ENCODE results near the gene PLXNA4. TPM values are rescaled to one million over a fixed set of nuclear protein-coding genes. Genes with fewer than 3 reads are reported as not detected.

The PLXNA4 gene
- total RNA-seq, 1 experiment from 2014 or later = not detected

GRCh38 chr7:132568962-132569361, 7.3 kb downstream of the PLXNA4 start:
- RAD21 ChIA-PET (ENCODE audit: low non-redundant PET in 1 of 2, low total read pairs in 2 of 2, uncharacterized antibody in 2 of 2, unreplicated experiment in 2 of 2) = no interaction called here
- POLR2A ChIA-PET = no interaction called here
- H3K9me2 ChIP-seq (ENCODE audit: insufficient read depth) = no peaks in the 10 kb centered on the region
- H3K27me3 ChIP-seq (ENCODE audit: insufficient read depth, low read length) = peaks cover 89% of the 10 kb centered on the region
- H4K20me1 ChIP-seq (ENCODE audit: insufficient read depth) = no peaks in the 10 kb centered on the region
- no peaks in the 10 kb centered on the region for H3K4me1 ChIP-seq (ENCODE audit: control insufficient read depth in 1 of 2, insufficient read depth in 2 of 2, low read length in 2 of 2)
- intact Hi-C loops (cut with micrococcal nuclease) = no loop called here
- TF ChIP-seq RAD21 (IDR thresholded peaks at IDR 0.05; ENCODE audit: low read depth) (no peak), MAX (IDR thresholded peaks at IDR 0.05) (no peak), ATF3 (IDR thresholded peaks at IDR 0.05) (no peak), CEBPB (IDR thresholded peaks at IDR 0.05; ENCODE audit: low read depth) (no peak), EZH2phosphoT487 (IDR thresholded peaks at IDR 0.05; ENCODE audit: borderline replicate concordance) (no peak), SIN3A (IDR thresholded peaks at IDR 0.05; ENCODE audit: low read depth) (no peak), EZH2 (IDR thresholded peaks at IDR 0.05) (no peak), FOSL1 (IDR thresholded peaks at IDR 0.05; ENCODE audit: low read depth) (no peak), EGR1 (IDR thresholded peaks at IDR 0.05; ENCODE audit: low read depth) (no peak), POLR2AphosphoS5 (IDR thresholded peaks at IDR 0.05; ENCODE audit: low read depth, low read length) (no peak), CTCF (IDR thresholded peaks at IDR 0.05 in 2 of 3, conservative IDR thresholded peaks at IDR 0.05 in 1 of 3; ENCODE audit: borderline replicate concordance in 1 of 3, insufficient read depth in 1 of 3, low read depth in 2 of 3, low read length in 2 of 3) (no peak), ZNF274 (IDR thresholded peaks at IDR 0.05; ENCODE audit: low read depth, low read length) (no peak), SRF (IDR thresholded peaks at IDR 0.05; ENCODE audit: low read depth) (no peak), CBX3 (IDR thresholded peaks at IDR 0.05; ENCODE audit: low read depth) (no peak), SP1 (IDR thresholded peaks at IDR 0.05; ENCODE audit: low read depth) (no peak), YY1 (IDR thresholded peaks at IDR 0.05; ENCODE audit: extremely low read depth, insufficient replicate concordance, low read depth, low read length) (no peak)
- H3K9me3 ChIP-seq (ENCODE audit: control insufficient read depth in 1 of 2, insufficient read depth in 1 of 2, low read depth in 1 of 2, low read length in 2 of 2) = no peaks in the 10 kb centered on the region
- H3K36me3 ChIP-seq (ENCODE audit: control insufficient read depth in 1 of 2, insufficient read depth in 2 of 2, low read length in 2 of 2) = no peaks in the 10 kb centered on the region
- BruUV-seq (replicated peaks) = no TSS peak
- no peak overlapping the region for H2AFZ ChIP-seq (ENCODE audit: low read depth, low read length, poor library complexity, severe bottlenecking)
- DNase-seq (ENCODE audit: low read depth, low spot score) = no peak
- H3K4me3 ChIP-seq (replicated peaks in 1 of 2; ENCODE audit: low read depth in 1 of 2, low read length in 2 of 2) = no peak overlapping the region
- CTCF ChIA-PET = no interaction called here
- no peak overlapping the region for H3K27ac ChIP-seq (ENCODE audit: low read depth, low read length)
- H3K9ac ChIP-seq (ENCODE audit: low read length) = no peak overlapping the region
- no peak for ATAC-seq
- H3K4me2 ChIP-seq (ENCODE audit: low read length) = no peak overlapping the region
- no peaks in the 10 kb centered on the region for H3K79me2 ChIP-seq (ENCODE audit: insufficient read depth, low read length)
